HG03571 (cell line): ENCODE data around the gene RAB11FIP2.

Experiments used
- ATAC-seq: cut with Tn5 transposase; IDR thresholded peaks from one replicate; pipeline ENCODE4 v1.9.1; 2021; ENCODE audit not compliant: unreplicated experiment

RAB11FIP2 gene

DNA sequence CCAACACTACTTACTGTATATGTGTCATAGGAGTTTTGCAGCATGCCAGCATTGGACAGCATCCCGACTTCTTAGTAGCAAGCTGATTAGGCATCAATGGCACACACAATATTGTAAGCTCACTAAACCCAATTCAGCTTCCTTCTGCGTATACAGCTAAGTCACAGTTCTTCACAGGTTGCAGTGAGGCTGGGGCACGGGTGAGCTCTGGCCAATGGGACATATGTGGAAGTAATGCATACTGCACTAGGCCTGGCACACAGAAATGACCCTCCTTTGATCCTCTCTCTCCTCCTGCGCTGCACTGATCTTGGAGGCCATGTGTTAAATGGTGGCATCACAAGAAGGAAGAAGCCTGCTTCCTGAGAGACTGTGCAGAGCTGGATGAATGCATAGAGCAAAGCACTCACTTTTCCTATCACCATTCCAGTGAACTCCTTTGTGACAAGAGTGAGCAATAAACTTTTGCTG lies 11.9 kb downstream of the RAB11FIP2 start:
- ATAC-seq = no peak

- ATAC-seq = no peak
Measured at GRCh38 chr10:118033905-118034304, 12.8 kb downstream of the RAB11FIP2 start.

DNA sequence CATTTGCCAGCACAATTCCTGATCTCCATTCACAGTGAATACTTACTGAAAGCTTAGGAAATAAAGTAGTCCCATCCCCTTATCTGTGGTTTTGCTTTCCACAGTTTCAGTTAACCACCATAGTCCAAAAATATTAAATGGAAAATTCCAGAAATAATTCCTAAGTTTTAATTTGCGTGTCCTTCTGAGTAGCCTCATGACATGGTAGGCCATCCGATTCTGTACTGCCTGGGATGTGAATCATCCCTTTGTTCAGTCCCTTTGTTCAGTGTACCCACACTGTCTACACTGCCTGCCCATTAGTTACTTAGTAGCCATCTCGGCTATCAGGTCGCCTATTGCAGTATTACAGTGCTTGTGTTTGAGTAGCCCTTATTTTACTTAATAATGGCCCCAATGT lies 14.2 kb downstream of the RAB11FIP2 start:
- ATAC-seq = no peak

- ATAC-seq = no peak
Measured at GRCh38 chr10:118031351-118032075, 15.2 kb downstream of the RAB11FIP2 start.

- ATAC-seq = peak; percentile 93
Measured at GRCh38 chr10:118028619-118029018, 18.1 kb downstream of the RAB11FIP2 start.

DNA sequence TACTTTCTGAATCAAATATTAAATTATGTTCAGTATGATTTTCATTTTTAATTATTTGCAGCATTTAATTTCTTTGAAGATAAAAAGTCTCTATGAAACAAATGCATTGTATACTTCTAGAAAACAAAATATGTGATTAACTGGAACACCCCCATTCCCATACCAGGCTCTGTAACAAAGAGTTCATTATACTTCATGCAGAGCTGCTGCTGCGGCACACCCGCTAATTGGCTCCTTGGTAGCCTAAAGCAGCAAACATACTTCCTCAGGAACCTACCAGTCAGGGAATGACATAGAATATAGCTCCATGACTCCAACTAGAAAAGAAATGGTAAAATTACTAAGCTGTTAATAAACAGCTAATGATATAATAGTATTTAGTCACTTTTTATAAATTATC lies 19.3 kb downstream of the RAB11FIP2 start:
- ATAC-seq = no peak

GRCh38 chr10:118026936-118027335 lies 19.8 kb downstream of the RAB11FIP2 start:
- ATAC-seq = no peak

DNA sequence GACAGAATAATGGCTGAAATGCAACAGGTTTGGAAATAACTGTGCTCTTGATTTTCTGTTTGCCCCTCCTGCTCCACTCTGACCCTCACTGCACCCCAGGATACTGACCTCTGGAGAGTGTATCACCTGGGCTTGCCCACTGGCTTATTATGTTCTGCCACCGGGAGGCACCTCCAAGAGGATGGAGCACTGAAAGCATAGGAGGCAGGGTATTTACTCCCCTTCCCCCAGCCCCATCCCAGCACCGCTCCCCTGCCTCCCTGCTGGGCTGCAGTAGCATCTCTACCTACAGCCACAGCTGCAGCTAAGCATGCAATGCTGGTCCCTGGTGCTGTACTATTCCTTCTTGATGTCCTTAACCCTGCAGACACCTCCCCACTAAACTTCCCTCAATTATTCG lies 26.4 kb downstream of the RAB11FIP2 start:
- ATAC-seq = no peak

DNA sequence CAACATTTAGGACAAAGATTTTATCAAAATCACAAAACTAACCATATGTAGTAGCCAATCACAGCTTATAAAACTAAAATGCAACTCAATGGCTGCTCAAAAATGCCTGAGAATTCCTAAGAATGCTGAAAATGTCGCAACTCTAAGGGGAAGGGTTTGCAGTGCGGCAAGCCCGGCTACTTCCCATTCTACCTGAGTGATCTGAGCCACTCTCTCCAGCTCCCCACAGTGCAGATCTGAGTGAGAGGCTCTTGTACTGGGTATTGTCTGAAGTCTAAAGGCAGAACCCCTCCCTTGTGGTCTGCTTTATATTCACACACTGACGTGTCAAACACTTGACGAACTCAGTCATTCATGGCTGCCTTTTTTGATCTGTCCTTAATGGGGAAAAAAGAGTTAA lies 28.9 kb downstream of the RAB11FIP2 start:
- ATAC-seq = no peak

GRCh38 chr10:118017071-118017740 lies 29.5 kb downstream of the RAB11FIP2 start:
- ATAC-seq = no peak

DNA sequence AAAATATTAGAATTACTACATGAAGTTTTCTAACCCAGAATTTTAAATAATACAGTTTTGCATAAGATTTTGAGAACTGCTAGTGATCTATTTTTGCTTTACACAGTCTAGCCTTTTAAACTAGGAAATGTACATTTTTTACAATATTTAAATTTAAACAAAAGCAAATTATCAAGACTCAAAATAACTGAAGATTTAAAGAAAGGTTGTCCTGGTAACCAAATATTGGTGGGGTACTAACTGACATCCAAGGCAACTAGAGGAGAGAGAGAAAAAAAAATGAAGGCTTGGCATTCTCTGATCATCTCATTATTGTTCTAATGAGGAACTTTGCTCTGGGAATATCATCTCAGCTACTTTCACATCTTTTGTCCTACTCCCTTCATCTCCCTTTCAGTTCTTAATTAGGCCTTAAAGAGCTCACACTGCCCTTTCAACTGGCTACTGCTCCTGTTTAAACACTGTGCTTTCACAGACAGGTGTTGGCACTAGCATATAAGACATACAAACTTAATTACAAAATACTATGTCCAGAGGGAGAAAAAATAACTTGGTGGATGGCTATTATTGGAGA lies 33.7 kb downstream of the RAB11FIP2 start:
- no peak for ATAC-seq

- ATAC-seq = no peak
Measured at GRCh38 chr10:118007773-118008172, 39.0 kb downstream of the RAB11FIP2 start.

DNA sequence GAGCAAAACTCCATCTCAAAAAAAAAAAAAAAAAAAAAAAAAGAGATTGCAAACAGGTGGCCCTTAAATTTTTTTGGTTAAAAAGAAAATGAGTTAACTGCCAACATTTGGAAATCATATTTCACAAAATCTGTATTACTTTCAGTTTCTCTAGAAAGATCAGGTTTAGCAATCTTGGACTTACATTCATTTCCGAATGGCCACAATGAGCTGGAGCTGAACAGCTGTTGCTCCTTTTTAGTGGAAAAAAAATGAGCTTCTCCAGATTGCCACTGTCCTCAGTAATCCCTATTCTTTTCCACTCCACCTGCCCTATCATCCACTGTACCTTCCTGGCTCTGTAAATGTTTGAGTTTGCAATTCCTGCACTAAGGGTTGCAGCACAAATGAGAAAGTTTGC lies 43.6 kb downstream of the RAB11FIP2 start:
- ATAC-seq = no peak

- ATAC-seq = no peak
Measured at GRCh38 chr10:118002581-118002980, 44.2 kb downstream of the RAB11FIP2 start.

DNA sequence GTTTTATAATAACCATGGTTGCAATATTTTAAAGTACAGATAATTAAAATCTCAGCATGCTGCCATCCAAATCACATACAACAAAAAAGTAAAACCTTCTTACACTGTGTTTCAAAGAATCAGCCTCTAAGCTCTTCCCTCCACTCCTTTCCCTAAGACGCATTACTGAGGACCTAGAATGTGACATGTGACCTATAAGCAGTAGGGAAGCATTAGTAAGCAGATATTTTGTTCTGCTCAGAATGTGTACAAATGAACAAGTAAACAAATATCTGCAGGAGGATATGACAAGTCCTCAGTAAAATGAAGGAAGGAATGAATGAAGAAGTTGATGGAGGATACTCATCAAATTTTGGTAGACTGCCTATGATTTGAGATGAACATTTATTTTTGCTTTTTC lies 49.1 kb downstream of the RAB11FIP2 start:
- no peak for ATAC-seq

- no peak for ATAC-seq
Measured at GRCh38 chr10:117996709-117997108, 50.0 kb downstream of the RAB11FIP2 start.

GRCh38 chr10:117994771-117995170 lies 52.0 kb downstream of the RAB11FIP2 start:
- no peak for ATAC-seq

- ATAC-seq = no peak
Measured at GRCh38 chr10:117993166-117993565, 53.6 kb downstream of the RAB11FIP2 start.

DNA sequence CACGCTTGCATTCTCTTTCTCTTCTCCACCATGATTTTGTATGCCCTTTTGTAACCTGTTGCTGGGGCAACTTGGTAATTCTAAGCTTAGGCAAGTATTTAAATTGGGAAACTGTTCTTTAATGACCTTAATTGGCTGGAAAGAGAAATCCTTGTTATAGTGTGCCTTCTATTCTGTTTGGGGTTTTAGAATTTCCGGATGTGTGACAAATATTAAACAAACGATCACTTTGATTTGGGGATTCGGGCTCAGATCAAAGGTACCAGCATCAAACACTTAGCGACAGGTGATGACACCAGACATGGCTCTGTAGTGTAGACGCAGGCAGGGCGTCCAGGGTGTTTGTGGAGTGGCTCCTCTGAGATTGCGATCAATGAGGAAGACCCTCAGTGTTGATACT lies 55.0 kb downstream of the RAB11FIP2 start:
- ATAC-seq = no peak

- no peak for ATAC-seq
Measured at GRCh38 chr10:117989962-117990361, 56.8 kb downstream of the RAB11FIP2 start.

GRCh38 chr10:117988814-117989213 lies 57.9 kb downstream of the RAB11FIP2 start:
- no peak for ATAC-seq

- no peak for ATAC-seq
Measured at GRCh38 chr10:117987244-117987909, 59.4 kb downstream of the RAB11FIP2 start.
